ELR (cell line): Measurements from ENCODE around the gene MAP3K14.

Source experiments
- DNase-seq: peaks from one replicate; pipeline ENCODE4 v3.0.0-alpha.2; 2015; ENCODE audit warnings: low read depth

The MAP3K14 gene

GRCh38 chr17:45223539-45224528 is 93.0 kb downstream of the MAP3K14 start:
- DNase-seq: no peak

DNA sequence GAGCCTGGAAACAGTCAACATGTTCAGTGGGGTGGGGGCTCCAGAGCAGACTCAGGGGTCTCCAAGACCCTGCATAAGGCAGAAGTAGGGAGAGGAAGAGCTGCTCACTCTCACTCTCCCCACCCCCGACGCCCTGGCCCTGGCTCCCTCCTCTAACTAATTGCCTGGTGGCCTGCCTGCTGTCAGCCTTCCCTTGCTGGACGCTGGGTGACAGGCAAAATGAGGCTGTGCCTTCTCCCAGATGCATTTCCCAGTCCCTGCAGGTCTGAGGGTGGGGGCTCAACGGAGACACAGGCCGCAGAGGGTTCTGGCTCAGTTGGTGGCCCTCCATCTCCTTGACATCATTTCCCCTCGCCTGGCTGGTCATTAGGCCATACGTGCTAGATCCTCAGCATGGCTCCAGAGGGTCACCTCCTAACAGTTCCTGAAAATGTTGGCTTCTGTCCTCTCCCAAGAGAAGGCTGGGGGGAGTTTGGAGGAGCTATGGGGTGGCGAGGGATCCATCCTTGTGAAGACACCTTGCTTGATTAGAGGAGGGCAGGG is 93.8 kb downstream of the MAP3K14 start:
- DNase-seq: no peak

DNA sequence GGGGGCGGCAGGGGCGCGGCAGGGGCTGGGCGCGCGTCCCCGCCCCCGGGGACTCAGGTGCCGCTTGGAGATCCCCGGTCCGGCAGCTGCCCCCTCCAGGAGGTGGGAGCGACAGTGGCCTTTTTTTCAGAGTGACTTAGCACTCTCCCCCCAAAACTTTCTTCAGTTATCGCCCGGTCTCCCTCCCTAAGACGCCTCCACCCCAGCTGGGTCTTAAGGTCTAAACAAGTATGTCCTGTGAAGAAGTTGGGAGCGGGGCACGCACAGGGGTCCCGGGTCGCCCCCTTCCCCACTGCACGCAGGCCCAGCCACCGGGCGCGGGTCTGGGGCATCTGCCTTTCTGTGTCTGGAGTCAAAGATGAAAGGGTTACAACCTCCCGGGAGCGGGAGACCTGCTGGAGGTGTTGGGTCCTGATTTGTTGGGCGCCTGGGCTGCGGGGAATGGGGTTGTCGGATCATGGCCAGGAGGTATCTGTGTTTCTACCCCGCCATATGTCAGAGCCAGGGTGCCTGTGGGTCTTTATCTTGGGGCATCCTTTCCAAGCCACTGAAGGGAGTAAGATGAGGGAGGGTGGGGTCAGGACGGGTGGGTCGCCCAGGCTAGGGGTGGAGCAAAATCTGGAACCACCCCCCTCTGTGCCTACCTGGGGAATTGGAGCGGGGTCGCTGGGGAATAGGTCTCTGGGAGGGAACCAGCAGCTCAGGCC is 94.4 kb downstream of the MAP3K14 start:
- no peak for DNase-seq

DNA sequence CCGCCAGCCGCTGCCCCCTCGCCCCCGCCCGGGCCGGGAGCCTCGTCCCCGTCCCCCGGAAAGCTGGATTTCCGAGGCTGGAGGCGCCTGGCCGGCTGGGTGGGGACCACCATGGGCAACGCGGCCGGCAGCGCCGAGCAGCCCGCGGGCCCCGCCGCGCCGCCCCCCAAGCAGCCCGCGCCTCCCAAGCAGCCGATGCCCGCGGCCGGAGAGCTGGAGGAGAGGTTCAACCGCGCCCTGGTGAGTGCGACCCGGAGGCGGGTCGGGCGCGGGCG is 94.9 kb downstream of the MAP3K14 start:
- DNase-seq: no peak

DNA sequence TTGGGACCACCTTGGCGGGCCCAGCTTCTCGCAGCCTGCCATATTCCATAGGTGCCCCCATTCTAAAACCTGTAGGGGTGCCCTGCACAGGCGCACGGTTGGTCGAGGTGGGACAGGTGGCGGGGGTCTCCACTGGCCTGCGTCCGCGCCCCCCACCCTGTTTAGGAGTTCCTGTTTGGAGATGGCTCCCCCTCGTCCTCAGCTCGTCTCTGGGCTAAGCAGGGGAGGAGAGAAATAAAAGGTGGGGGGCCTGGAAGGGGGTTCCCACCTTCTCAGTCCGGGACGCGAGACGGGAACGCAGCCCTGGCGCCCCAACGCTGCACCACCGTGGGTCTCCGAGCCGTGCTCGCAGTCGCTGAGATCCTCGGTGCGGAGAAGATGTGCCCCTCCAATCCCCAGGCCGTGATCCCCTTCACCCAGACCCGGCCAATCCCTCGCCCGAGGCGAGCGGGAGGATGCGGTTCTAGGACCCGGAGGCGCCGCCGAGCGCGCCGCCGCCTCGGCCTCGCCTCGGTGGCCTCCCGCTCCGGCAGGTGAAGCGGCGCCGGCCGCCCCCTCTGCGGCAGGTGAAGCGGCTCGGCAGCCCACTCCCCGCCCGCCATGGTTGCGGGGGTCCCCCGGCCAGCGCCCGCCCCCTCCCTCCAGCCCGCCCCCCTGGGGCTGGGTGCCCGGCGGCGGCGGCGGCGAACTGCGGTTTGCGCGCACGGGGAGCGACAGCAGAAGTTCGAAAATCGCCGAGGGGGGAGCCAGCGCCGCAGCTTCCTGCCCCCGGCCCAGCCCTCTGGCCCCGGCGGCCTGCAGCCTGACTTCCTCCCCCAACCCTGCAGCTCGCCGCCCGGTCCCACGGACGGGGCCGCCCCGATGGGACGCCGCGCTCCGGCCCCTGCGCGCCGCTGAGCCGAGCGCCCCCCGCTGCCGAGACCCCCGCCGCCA is 95.5 kb downstream of the MAP3K14 start, which contains the start of gene FMNL1:
Gene FMNL1, plus strand, starts transcription at position 805 of the 933 bp plus-strand sequence. CDS start 240 bp downstream, outside the sequence.
- DNase-seq: peak; percentile 64

GRCh38 chr17:45220079-45220478 is 96.7 kb downstream of the MAP3K14 start:
- DNase-seq: no peak

GRCh38 chr17:45218895-45219661 is 97.7 kb downstream of the MAP3K14 start:
- DNase-seq: peak; percentile 86
